GM21447 (cell line): Measurements from ENCODE around the gene MFSD2B.
"Not testable (repeated sequence)": the region's sequence is repeated elsewhere in the genome, so short reads cannot be mapped to it uniquely, and the experiment has no call there.

Source experiments
- ATAC-seq: cut with Tn5 transposase; IDR thresholded peaks from one replicate; pipeline ENCODE4 v1.9.1; 2021; ENCODE audit not compliant: unreplicated experiment

Gene MFSD2B

GRCh38 chr2:24009680-24010476, at the start of gene MFSD2B:
TSS of gene MFSD2B (plus strand) at chr2:24010085. CDS start at chr2:24010097, 12 bp downstream.
- ATAC-seq = no peak

- no peak for ATAC-seq
These were observed 42.0 kb upstream of the MFSD2B start for GRCh38 chr2:23967846-23968245.

- no peak for ATAC-seq
These were observed 33.0 kb upstream of the MFSD2B start for GRCh38 chr2:23976883-23977282.

- no peak for ATAC-seq
These were observed 21.5 kb upstream of the MFSD2B start for GRCh38 chr2:23988371-23988770.

GRCh38 chr2:23992931-23993330, 17.0 kb upstream of the MFSD2B start:
- ATAC-seq = no peak

- no peak for ATAC-seq
These were observed 16.1 kb upstream of the MFSD2B start for GRCh38 chr2:23993736-23994269.

GRCh38 chr2:23994567-23994966, 15.3 kb upstream of the MFSD2B start:
- ATAC-seq = no peak

- no peak for ATAC-seq
These were observed 2.2 kb upstream of the MFSD2B start for GRCh38 chr2:24007693-24008092.

GRCh38 chr2:24008672-24009366, 1.1 kb upstream of the MFSD2B start:
- no peak for ATAC-seq

GRCh38 chr2:24009367-24009679, 562 bp upstream of the MFSD2B start:
- ATAC-seq = no peak

GRCh38 chr2:24010477-24011249, 778 bp downstream of the MFSD2B start:
- no peak for ATAC-seq

- ATAC-seq = no peak
These were observed 1.6 kb downstream of the MFSD2B start for GRCh38 chr2:24011250-24012104.

- ATAC-seq = no peak
These were observed 2.8 kb downstream of the MFSD2B start for GRCh38 chr2:24012521-24013188.

GRCh38 chr2:24014902-24015301, 5.0 kb downstream of the MFSD2B start:
- ATAC-seq = not testable (repeated sequence)

GRCh38 chr2:24015562-24016375, 5.9 kb downstream of the MFSD2B start:
- ATAC-seq = no peak

GRCh38 chr2:24016376-24016761, 6.5 kb downstream of the MFSD2B start:
- no peak for ATAC-seq

- no peak for ATAC-seq
These were observed 7.2 kb downstream of the MFSD2B start for GRCh38 chr2:24016853-24017703.

- ATAC-seq = no peak
These were observed 7.8 kb downstream of the MFSD2B start for GRCh38 chr2:24017711-24018110.
